ENCODE results near the gene BRCA2. TPM values are rescaled to one million over a fixed set of nuclear protein-coding genes. Genes with fewer than 3 reads are reported as not detected.
A peak's percentile ranks its signal among the peaks of the same experiment; 100 is the strongest.

Gene BRCA2
- total and polyA plus RNA-seq, 2 donors (not counting 1 experiment from before 2014, with no cell fraction given): 1.2 to 6.0 TPM

DNA sequence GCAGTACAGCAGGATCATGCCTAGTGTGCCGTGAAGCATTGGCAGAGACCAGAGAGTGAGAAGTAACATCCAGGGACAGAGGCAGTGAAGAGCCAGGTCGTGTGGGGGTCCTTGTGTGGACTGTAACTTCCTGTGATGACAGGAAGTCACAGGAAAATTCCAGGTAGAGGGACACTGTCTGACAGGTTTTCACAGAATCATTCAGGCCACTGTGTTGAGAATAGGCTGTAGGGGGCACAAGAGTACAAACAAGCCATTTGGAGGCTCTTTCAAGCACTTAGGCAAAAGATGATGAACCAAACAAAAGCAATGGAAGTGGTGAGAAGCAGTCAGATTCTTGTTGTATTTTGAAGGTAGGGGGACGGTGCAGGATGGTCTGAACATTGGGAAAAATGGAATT lies 66.2 kb downstream of the BRCA2 start:
- Mint-ChIP-seq H3K4me1 (no peaks in the 10 kb centered on the region), H3K27ac (no peak overlapping the region), H3K4me3 (no peak overlapping the region), H3K27me3 (no peaks in the 10 kb centered on the region), H3K9me3 (ENCODE audit: insufficient read depth) (no peaks in the 10 kb centered on the region)
- Histone ChIP-seq H3K4me2 (replicated peaks; ENCODE audit: low read depth, low read length, poor library complexity, severe bottlenecking) (no peak overlapping the region), H4K20me1 (ENCODE audit: control insufficient read depth, insufficient read depth, low read length, poor library complexity, severe bottlenecking) (no peaks in the 10 kb centered on the region), H3K27me3 (replicated peaks in 1 of 4; ENCODE audit: control extremely low read depth in 1 of 4, control insufficient read depth in 3 of 4, insufficient read depth in 4 of 4, low read length in 3 of 4) (no peaks in the 10 kb centered on the region), H3K36me3 (replicated peaks in 1 of 2; ENCODE audit: control extremely low read depth in 1 of 2, control insufficient read depth in 1 of 2, extremely low read depth in 1 of 2, insufficient read depth in 2 of 2, low read length in 1 of 2) (no peaks in the 10 kb centered on the region), H3K9ac (ENCODE audit: low read length) (no peak overlapping the region), H2AFZ (ENCODE audit: insufficient read depth, low read depth, low read length, poor library complexity, severe bottlenecking) (no peak overlapping the region), H3K4me3 (ENCODE audit: control extremely low read depth in 1 of 5, extremely low read depth in 1 of 5, insufficient read depth in 1 of 5, low read depth in 2 of 5, low read length in 4 of 5) (no peak overlapping the region), H3K79me2 (ENCODE audit: control insufficient read depth, insufficient read depth, low read length) (no peaks in the 10 kb centered on the region), H3K4me1 (ENCODE audit: control insufficient read depth in 2 of 2, insufficient read depth in 2 of 2, low read length in 2 of 2) (no peaks in the 10 kb centered on the region), H3K9me3 (ENCODE audit: control extremely low read depth in 1 of 3, control insufficient read depth in 2 of 3, insufficient read depth in 1 of 3, low read length in 2 of 3) (no peaks in the 10 kb centered on the region), H3K27ac (ENCODE audit: low read length in 2 of 2) (no peak overlapping the region)
- ATAC-seq (ENCODE audit: low read depth) (no peak), DNase-seq (peak; percentile 37)
- POLR2A ChIA-PET: no interaction called here
- TF ChIP-seq CTCF (IDR thresholded peaks at IDR 0.05): peak; percentile 48
- no peak for TF ChIP-seq EZH2 (IDR thresholded peaks at IDR 0.05; ENCODE audit: borderline replicate concordance, insufficient read depth, low read depth, low read length, poor library complexity, severe bottlenecking)
- 61% methylated on average over 2 of the region's 3 CpGs for WGBS (ENCODE audit: insufficient coverage)
- CTCF ChIA-PET: interaction anchor here (0.7 to 3.8 kb wide), 11 partner anchors 22 to 256 kb away, joined by 3 to 48 read pairs (median 4); partner anchors contain the start of genes BRCA2, N4BP2L1 and N4BP2L2
- intact Hi-C loops (cut with micrococcal nuclease): loop anchor here (1.0 kb wide), 2 partner anchors 62 to 200 kb away; no protein-coding TSS in a partner anchor

- Histone ChIP-seq H3K9me3 (ENCODE audit: control extremely low read depth in 1 of 3, control insufficient read depth in 2 of 3, insufficient read depth in 1 of 3, low read length in 2 of 3) (no peaks in the 10 kb centered on the region), H3K36me3 (replicated peaks in 1 of 2; ENCODE audit: control extremely low read depth in 1 of 2, control insufficient read depth in 1 of 2, extremely low read depth in 1 of 2, insufficient read depth in 2 of 2, low read length in 1 of 2) (no peaks in the 10 kb centered on the region), H3K4me3 (ENCODE audit: control extremely low read depth in 1 of 5, extremely low read depth in 1 of 5, insufficient read depth in 1 of 5, low read depth in 2 of 5, low read length in 4 of 5) (no peak overlapping the region), H3K27ac (ENCODE audit: low read length in 2 of 2) (no peak overlapping the region), H3K9ac (ENCODE audit: low read length) (no peak overlapping the region), H4K20me1 (ENCODE audit: control insufficient read depth, insufficient read depth, low read length, poor library complexity, severe bottlenecking) (no peaks in the 10 kb centered on the region), H3K79me2 (ENCODE audit: control insufficient read depth, insufficient read depth, low read length) (no peaks in the 10 kb centered on the region), H3K27me3 (replicated peaks in 1 of 4; ENCODE audit: control extremely low read depth in 1 of 4, control insufficient read depth in 3 of 4, insufficient read depth in 4 of 4, low read length in 3 of 4) (no peaks in the 10 kb centered on the region), H3K4me1 (ENCODE audit: control insufficient read depth in 2 of 2, insufficient read depth in 2 of 2, low read length in 2 of 2) (no peaks in the 10 kb centered on the region), H2AFZ (ENCODE audit: insufficient read depth, low read depth, low read length, poor library complexity, severe bottlenecking) (no peak overlapping the region), H3K4me2 (replicated peaks; ENCODE audit: low read depth, low read length, poor library complexity, severe bottlenecking) (no peak overlapping the region)
- ChIA-PET CTCF (interaction anchor here (1.3 kb wide), 1 partner anchor 59 kb away, joined by 3 read pairs; no protein-coding TSS in a partner anchor), POLR2A (no interaction called here)
- Mint-ChIP-seq H3K4me1 (no peaks in the 10 kb centered on the region), H3K4me3 (no peak overlapping the region), H3K27me3 (no peaks in the 10 kb centered on the region), H3K9me3 (ENCODE audit: insufficient read depth) (no peaks in the 10 kb centered on the region), H3K27ac (no peak overlapping the region)
- no peak for TF ChIP-seq EZH2 (IDR thresholded peaks at IDR 0.05; ENCODE audit: borderline replicate concordance, insufficient read depth, low read depth, low read length, poor library complexity, severe bottlenecking)
- TF ChIP-seq CTCF (IDR thresholded peaks at IDR 0.05): no peak
- WGBS (ENCODE audit: insufficient coverage): 95% methylated on average over 5 of the region's 5 CpGs
- no peak for DNase-seq
- intact Hi-C loops (cut with micrococcal nuclease): no loop called here
- no peak for ATAC-seq (ENCODE audit: low read depth)
Observed at GRCh38 chr13:32383836-32384618, 68.7 kb downstream of the BRCA2 start.

Measured in B cell (primary cell).